ENCODE data around the gene RNF34. TPM values are rescaled to one million over a fixed set of nuclear protein-coding genes. Genes with fewer than 3 reads are reported as not detected.

The RNF34 gene
- total and polyA plus RNA-seq, 2 of the 8 experiments (the other 6 are each of a cell fraction or from before 2014, with no cell fraction given): 37.9 to 57.6 TPM

GRCh38 chr12:121430833-121431415 is 31.0 kb downstream of the RNF34 start (continued):
- no peak for TF ChIP-seq BACH1 (IDR thresholded peaks at IDR 0.05; ENCODE audit: low read length)
- TF ChIP-seq NANOG (IDR thresholded peaks at IDR 0.05; ENCODE audit: insufficient read depth, low read depth, low read length, poor library complexity, severe bottlenecking): no peak
- no peak for TF ChIP-seq FOSL1 (IDR thresholded peaks at IDR 0.05; ENCODE audit: insufficient read depth, low read depth, low read length)
